Neural crest cell (in vitro differentiated cells): ENCODE data around the gene NAPSA. TPM values are rescaled to one million over a fixed set of nuclear protein-coding genes. Genes with fewer than 3 reads are reported as not detected.
"Not testable (repeated sequence)": the region's sequence is repeated elsewhere in the genome, so short reads cannot be mapped to it uniquely, and the experiment has no call there.

Experiments
- DNase-seq: peaks from one replicate; pipeline ENCODE4 v3.0.0; 2021; ENCODE audit warnings: low read depth, mixed read lengths, low spot score
- H3K27ac Mint-ChIP-seq: one replicate; pipeline ENCODE4 v1.8.0; 2021; ENCODE audit warnings: mild to moderate bottlenecking, mixed read lengths; ENCODE audit not compliant: unreplicated experiment
- H3K27me3 Mint-ChIP-seq: 2 replicates; pipeline ENCODE4 v1.8.0; 2021; ENCODE audit warnings: low read depth, mild to moderate bottlenecking, mixed read lengths
- H3K36me3 Mint-ChIP-seq: 2 replicates; pipeline ENCODE4 v1.8.0; 2021; ENCODE audit warnings: low read depth, mild to moderate bottlenecking, mixed read lengths
- H3K4me1 Mint-ChIP-seq: 2 replicates; pipeline ENCODE4 v1.8.0; 2021; ENCODE audit warnings: mixed read lengths
- H3K4me3 Mint-ChIP-seq: one replicate; pipeline ENCODE4 v1.8.0; 2021; ENCODE audit warnings: mild to moderate bottlenecking, mixed read lengths
- H3K9me3 Mint-ChIP-seq: 2 replicates; pipeline ENCODE4 v1.8.0; 2021; ENCODE audit warnings: mixed read lengths
- total RNA-seq: library from RNA; stranded (reverse); gene quantifications from 2 replicates; pipeline ENCODE4 v1.2.1, GENCODE V29; 2021
- TF ChIP-seq, protein P1 (sequence below): fragments of 200-600 bp; sonication (generic); conservative IDR thresholded peaks from 2 replicates; pipeline ENCODE4 v1.5.0; 2021; ENCODE audit warnings: antibody characterized with exemption, mild to moderate bottlenecking

The NAPSA gene
- total RNA-seq, 1 donor from 2014 or later: 1.0 TPM

DNA sequence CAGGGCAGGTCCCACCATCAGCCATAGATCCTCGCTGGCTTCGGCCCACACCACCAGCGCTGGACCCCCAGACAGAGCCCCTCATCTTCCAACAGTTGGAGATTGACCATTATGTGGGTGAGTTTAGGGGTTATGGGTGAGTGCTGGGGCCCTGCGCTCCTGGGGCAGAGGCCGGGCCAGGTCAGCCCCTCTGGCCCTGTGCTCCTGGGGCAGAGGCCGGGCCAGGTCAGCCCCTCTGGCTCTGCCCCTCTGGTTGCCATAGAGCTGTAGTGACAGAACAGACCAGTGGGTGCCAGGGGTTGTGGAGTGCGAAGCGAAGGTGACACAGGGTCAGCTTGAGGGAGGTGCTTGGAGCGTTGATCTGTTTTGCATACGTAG is 33.9 kb upstream of the NAPSA start:
- H3K4me1 Mint-ChIP-seq: peaks cover 18% of the 10 kb centered on the region
- peaks cover 14% of the 10 kb centered on the region for H3K36me3 Mint-ChIP-seq
- no peaks in the 10 kb centered on the region for H3K27me3 Mint-ChIP-seq
- TF ChIP-seq, protein P1, sequence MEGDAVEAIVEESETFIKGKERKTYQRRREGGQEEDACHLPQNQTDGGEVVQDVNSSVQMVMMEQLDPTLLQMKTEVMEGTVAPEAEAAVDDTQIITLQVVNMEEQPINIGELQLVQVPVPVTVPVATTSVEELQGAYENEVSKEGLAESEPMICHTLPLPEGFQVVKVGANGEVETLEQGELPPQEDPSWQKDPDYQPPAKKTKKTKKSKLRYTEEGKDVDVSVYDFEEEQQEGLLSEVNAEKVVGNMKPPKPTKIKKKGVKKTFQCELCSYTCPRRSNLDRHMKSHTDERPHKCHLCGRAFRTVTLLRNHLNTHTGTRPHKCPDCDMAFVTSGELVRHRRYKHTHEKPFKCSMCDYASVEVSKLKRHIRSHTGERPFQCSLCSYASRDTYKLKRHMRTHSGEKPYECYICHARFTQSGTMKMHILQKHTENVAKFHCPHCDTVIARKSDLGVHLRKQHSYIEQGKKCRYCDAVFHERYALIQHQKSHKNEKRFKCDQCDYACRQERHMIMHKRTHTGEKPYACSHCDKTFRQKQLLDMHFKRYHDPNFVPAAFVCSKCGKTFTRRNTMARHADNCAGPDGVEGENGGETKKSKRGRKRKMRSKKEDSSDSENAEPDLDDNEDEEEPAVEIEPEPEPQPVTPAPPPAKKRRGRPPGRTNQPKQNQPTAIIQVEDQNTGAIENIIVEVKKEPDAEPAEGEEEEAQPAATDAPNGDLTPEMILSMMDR: no peak
- no peak overlapping the region for H3K27ac Mint-ChIP-seq
- no peak overlapping the region for H3K4me3 Mint-ChIP-seq
- no peak for DNase-seq
- no peaks in the 10 kb centered on the region for H3K9me3 Mint-ChIP-seq

DNA sequence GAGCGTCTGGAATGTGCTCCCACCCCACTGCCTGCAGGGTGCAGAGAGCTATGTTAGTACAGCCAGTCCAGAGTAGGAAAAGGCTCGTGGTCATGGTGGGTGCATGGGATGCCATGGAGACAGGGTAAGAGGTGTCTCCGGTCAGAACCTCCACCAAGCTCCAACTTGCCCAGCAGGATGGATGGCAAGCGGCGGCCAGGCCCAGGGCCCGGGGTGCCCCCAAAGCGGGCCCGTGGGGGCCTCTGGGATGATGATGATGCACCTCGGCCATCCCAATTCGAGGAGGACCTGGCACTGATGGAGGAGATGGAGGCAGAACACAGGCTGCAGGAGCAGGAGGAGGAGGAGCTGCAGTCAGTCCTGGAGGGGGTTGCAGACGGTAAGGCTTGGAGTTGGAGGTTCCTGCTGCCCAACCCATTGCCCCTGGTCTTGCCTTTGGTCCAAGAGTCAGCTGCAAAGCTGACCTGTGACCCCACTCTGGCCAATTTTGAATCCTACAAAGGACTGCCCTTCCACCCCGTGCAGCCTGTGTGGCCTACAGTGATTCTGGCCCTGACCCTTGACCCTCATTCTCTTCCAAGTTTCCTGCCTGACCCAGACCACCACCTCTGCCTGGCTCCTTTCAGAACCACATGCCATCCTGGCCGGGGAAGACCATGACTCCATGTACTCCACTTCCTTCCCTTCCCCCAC is 33.4 kb upstream of the NAPSA start:
- DNase-seq: no peak
- H3K4me1 Mint-ChIP-seq: peaks cover 18% of the 10 kb centered on the region
- no peak overlapping the region for H3K27ac Mint-ChIP-seq

DNA sequence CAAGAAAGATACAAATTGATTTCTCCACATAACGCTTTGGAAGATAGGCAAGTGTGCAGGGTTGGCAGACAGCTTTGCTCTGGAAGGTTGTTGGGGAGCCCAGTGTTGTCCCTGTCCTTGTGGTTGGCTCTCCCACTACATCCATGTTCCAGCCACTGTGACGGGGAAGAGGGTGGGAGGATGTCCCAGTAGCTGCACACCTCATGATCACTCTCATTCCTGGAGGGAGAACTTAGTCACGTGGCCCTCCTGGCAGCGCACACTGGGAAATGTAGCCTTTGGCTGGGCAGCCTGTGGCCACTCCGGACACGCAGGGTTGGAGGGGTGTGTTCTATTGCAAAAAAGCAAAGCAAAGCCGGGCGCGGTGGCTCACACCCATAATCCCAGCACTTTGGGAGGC is 28.6 kb upstream of the NAPSA start:
- Mint-ChIP-seq H3K9me3 (no peaks in the 10 kb centered on the region), H3K27me3 (no peaks in the 10 kb centered on the region), H3K4me3 (no peak overlapping the region), H3K27ac (no peak overlapping the region), H3K36me3 (peaks cover 38% of the 10 kb centered on the region), H3K4me1 (peaks cover 12% of the 10 kb centered on the region)
- TF ChIP-seq, protein P1: no peak
- no peak for DNase-seq

More for the DNA sequence above, 33.4 kb upstream of the NAPSA start:
- H3K36me3 Mint-ChIP-seq: peaks cover 17% of the 10 kb centered on the region
- H3K4me3 Mint-ChIP-seq: no peak overlapping the region
- TF ChIP-seq, protein P1: no peak
- H3K27me3 Mint-ChIP-seq: no peaks in the 10 kb centered on the region
- H3K9me3 Mint-ChIP-seq: no peaks in the 10 kb centered on the region

DNA sequence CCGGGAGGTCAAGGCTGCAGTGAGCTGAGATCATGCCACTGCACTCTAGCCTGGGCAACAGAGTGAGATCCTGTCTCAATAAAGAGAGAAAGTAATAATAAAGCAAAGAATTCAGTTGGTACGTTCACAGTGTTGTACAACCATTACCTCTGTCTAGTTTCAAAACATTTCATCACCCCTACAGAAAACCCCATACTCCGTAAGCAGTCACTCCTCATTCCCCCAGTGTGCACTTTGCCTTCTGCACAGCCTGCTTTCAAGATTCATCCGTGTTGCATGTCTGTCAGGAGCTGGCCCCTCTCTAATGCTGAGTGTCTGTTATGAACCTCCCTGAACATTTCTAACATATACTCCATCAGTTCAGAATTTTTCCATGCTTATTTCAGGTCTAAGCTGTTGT is 28.1 kb upstream of the NAPSA start:
- H3K27ac Mint-ChIP-seq: no peak overlapping the region
- DNase-seq: no peak
- no peak overlapping the region for H3K4me3 Mint-ChIP-seq
- H3K9me3 Mint-ChIP-seq: no peaks in the 10 kb centered on the region
- H3K27me3 Mint-ChIP-seq: no peaks in the 10 kb centered on the region
- TF ChIP-seq, protein P1: no peak
- peaks cover 9% of the 10 kb centered on the region for H3K4me1 Mint-ChIP-seq
- H3K36me3 Mint-ChIP-seq: peaks cover 37% of the 10 kb centered on the region

DNA sequence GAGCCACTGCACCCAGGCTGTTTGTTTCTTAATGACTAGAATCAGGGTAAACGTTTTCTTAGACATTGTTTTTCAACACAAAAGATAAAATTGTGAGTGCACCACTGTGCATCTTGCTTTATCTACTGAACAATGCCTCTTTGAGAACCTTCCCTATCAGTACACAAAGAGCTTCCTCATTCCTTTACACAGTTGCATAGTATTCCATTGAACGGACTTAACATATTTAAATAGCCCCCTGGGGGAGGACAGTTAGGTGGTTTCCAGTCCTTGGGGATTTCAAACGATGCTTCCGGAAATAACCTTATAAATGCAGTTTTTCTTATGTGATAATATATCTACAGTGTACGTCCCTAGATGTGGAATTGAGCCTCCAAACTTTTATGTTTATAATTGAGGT is 27.3 kb upstream of the NAPSA start:
- DNase-seq: no peak
- Mint-ChIP-seq H3K27ac (no peak overlapping the region), H3K4me3 (no peak overlapping the region), H3K27me3 (no peaks in the 10 kb centered on the region), H3K36me3 (peaks cover 41% of the 10 kb centered on the region), H3K4me1 (peaks cover 4% of the 10 kb centered on the region), H3K9me3 (no peaks in the 10 kb centered on the region)
- TF ChIP-seq, protein P1: no peak

DNA sequence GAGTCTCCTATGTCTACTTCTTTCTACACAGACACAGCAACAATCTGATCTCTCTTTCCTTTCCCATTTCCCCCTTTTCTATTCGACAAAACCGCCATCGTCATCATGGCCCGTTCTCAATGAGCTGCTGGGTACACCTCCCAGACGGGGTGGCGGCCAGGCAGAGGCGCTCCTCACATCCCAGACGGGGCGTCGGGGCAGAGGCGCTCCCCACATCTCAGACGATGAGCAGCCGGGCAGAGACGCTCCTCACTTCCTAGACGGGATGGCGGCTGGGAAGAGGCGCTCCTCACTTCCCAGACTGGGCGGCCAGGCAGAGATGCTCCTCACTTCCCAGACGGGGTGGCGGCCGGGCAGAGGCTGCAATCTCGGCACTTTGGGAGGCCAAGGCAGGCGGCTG is 25.5 kb upstream of the NAPSA start:
- H3K4me1 Mint-ChIP-seq, H3K27me3 Mint-ChIP-seq, H3K27ac Mint-ChIP-seq, DNase-seq, H3K4me3 Mint-ChIP-seq, H3K9me3 Mint-ChIP-seq: not testable (repeated sequence)
- peaks cover 42% of the 10 kb centered on the region for H3K36me3 Mint-ChIP-seq

DNA sequence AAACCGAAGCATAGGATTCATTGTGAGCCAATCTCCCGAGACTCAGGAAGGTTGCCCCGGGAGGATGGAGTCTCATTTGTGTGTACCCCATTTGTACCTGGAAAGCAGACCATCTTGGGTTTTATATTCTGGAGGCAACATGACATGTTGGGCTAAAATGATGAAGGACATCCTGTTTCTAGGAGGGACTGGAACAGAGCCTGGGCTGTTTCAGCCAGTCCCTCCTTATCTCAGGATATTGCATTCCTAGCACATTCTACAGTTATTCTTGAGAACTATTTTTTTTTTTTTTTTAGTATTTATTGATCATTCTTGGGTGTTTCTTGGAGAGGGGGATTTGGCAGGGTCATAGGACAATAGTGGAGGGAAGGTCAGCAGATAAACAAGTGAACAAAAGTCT is 24.9 kb upstream of the NAPSA start:
- H3K9me3 Mint-ChIP-seq, DNase-seq, H3K27me3 Mint-ChIP-seq, H3K4me1 Mint-ChIP-seq, H3K4me3 Mint-ChIP-seq, H3K27ac Mint-ChIP-seq: not testable (repeated sequence)
- peaks cover 40% of the 10 kb centered on the region for H3K36me3 Mint-ChIP-seq
